HG03139 (cell line): ENCODE measurements around the gene NEAT1.

ENCODE experiments used
- ATAC-seq: cut with Tn5 transposase; IDR thresholded peaks from one replicate; pipeline ENCODE4 v1.9.1; 2021; ENCODE audit not compliant: unreplicated experiment

Gene NEAT1

DNA sequence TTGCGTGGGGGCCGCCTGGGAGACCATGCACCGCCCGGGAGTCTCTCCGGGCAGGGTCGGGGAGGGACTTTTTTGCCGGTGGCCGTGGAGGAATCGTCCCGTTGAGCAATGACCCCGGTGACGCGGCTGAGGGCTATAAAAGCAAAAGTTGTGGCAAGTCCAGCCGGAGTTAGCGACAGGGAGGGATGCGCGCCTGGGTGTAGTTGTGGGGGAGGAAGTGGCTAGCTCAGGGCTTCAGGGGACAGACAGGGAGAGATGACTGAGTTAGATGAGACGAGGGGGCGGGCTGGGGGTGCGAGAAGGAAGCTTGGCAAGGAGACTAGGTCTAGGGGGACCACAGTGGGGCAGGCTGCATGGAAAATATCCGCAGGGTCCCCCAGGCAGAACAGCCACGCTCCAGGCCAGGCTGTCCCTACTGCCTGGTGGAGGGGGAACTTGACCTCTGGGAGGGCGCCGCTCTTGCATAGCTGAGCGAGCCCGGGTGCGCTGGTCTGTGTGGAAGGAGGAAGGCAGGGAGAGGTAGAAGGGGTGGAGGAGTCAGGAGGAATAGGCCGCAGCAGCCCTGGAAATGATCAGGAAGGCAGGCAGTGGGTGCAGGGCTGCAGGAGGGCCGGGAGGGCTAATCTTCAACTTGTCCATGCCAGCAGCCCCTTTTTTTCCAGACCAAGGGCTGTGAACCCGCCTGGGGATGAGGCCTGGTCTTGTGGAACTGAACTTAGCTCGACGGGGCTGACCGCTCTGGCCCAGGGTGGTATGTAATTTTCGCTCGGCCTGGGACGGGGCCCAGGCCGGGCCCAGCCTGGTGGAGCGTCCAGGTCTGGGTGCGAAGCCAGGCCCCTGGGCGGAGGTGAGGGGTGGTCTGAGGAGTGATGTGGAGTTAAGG is at the start of gene NEAT1:
NEAT1 (plus strand) TSS at position 166 of the 883 bp plus-strand sequence.
- ATAC-seq, result no peak

- no peak for ATAC-seq
These were observed 48.6 kb upstream of the NEAT1 start for GRCh38 chr11:65373839-65374580.

DNA sequence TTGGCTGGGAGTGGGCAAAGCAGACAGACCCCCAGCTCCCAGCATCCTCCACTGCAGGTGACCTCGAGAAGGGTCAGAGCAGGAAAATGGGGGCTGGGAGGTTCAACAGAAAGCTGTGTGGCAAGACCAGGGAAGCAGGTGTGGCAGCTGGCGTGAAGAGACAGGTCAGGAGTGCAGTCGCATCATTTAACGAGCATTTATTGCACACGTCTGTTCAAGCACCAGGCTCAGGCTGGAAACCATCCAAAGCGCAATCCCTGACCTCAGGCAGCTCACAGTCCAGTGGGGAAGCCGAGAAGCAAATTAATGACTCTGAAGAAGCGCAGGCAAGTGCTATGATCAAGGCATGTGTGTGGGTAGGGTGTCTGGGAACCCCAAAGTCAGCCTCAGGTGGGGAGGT is 47.6 kb upstream of the NEAT1 start:
- ATAC-seq, result no peak

GRCh38 chr11:65376138-65376713 is 46.4 kb upstream of the NEAT1 start:
- ATAC-seq, result no peak

- no peak for ATAC-seq
These were observed 45.6 kb upstream of the NEAT1 start for GRCh38 chr11:65377036-65377435.

DNA sequence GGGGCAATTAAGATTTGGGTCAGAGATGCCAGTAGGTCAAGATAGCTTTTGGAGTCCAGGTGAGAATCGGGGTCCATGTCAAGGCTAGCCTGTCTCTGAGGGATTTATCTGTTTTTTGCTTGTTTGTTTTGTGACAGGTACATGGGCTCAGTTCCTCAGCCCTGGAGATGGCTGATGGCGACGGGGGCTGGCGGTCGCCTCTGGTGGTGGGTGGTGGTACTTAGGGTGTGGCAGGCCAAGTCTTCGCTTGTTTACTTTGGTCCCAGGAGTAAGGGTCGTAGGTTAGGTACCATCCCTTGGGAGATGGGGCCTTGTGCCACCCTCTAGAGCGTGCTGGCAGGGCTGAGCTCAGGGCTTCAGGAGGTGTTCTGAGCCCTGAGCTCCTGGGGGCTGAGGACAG is 44.8 kb upstream of the NEAT1 start:
- ATAC-seq, result no peak

GRCh38 chr11:65378208-65378927 is 44.2 kb upstream of the NEAT1 start:
- no peak for ATAC-seq

DNA sequence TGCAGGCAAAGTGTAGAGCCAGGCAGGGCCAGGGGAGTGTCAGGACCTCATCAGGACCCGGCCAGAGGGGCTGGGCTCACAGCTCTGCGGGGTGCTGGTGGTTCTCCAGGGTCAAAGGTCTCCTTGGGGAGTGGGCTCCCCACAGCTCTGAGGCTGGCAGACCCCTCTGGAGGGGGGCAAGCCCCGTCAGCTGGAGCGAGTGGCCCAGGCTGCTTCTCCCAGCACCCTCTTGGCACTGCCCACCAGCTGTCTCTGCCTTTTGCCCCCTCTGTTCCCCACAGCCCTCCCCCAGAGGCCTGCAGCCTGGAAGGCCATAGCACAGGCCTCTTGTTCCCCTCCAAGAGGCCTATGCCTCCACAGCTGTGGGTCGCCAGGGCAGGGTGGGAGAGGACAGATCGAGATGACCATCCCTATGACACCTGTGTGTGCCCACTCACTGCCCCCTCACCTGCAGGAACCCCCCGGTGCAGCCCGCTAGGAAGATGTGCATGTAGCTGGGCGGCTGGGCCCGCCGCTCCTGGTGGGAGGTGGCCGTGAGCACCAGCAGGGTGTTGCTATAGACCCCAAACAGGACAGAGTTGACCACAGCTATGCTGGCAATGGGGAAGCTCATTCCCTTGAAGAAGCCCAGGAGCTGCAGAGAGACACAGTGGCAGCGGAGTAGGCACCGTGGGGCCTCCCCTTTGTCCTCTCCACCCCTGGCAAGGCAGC is 43.5 kb upstream of the NEAT1 start:
- ATAC-seq, result no peak

GRCh38 chr11:65379698-65380459 is 42.7 kb upstream of the NEAT1 start:
- no peak for ATAC-seq

GRCh38 chr11:65380460-65381119 is 42.0 kb upstream of the NEAT1 start:
- no peak for ATAC-seq

- no peak for ATAC-seq
These were observed 40.9 kb upstream of the NEAT1 start for GRCh38 chr11:65381716-65382032.

- peak; percentile 40 for ATAC-seq
These were observed 40.4 kb upstream of the NEAT1 start, which contains the start of gene SLC25A45 for GRCh38 chr11:65382033-65382803. SLC25A45 (minus strand) TSS chr11:65382646; CDS start chr11:65381951, 695 bp downstream.

- no peak for ATAC-seq
These were observed 39.7 kb upstream of the NEAT1 start for GRCh38 chr11:65382804-65383368.

DNA sequence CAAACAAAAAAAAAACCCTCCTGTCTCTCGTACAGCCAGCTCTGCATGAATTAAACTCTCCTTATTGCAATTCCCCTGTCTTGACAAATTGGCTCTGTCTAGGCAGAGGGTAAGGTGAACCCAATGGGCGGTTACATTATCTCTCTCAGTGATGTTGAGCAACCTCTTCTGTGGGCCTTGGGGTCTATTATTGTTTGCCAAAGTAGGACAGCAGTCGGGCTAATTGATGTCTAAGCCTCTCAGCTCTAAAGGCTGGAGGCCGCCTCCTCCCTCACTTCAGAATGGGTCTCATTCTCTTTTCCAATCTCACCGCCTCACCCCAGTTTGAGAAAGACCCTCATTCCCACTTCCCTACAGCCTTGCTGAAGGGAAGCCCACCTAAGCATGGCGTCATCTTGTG is 38.8 kb upstream of the NEAT1 start:
- ATAC-seq, result no peak

DNA sequence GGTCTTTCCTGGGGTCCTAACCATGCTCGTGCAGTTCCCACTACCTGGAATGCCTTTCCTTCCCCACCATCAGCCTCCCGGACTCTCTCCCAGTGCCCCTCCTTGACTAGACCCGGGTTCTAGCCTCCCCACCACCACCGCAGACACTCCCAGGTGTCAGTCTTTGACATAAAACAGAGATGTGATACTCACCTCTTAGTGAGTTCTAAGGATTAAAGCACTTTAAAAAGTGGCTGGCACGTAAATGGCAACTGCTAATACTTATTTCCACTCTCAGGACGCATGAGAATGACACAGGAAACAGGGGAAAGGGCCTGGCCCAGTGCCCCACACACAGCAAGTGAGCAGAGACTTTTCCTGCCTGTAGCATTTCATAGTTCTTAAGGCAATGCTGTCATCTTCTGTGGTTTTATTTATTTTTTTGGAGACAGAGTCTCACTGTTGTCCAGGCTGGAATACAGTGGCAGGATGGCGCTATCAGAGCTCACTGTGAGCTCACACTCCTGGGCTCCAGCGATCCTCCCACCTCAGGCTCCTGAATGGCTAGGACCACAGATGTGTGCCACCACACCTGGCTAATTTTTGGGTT is 38.2 kb upstream of the NEAT1 start:
- no peak for ATAC-seq

GRCh38 chr11:65386307-65387140 is 36.1 kb upstream of the NEAT1 start, which contains the start of gene FRMD8:
FRMD8 (plus strand) TSS chr11:65386637; CDS start chr11:65387037, 400 bp downstream.
- ATAC-seq, result peak; percentile 35

DNA sequence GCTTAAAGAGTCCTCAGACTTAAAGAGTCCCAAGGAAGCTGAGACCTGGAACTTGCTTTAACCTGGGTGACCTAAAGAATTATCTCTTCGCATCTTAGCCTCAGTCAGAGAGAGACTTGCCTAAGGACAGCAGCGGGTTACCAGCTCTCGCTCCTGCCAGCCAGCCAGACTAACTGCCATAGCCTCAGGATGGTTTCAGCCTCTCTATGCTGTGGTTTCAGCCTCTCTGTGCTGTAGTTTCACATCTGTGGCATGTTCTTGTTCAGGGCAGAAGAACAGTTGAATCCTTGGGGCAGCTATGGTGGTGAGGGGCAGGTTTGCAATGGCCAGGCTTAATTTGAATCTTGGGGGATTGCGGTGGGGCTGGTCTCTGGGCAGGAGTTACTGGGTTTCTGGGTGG is 33.9 kb upstream of the NEAT1 start:
- ATAC-seq, result no peak
